GM13977 (cell line): ENCODE data around the gene ESCO1.
"Not testable (repeated sequence)": the region's sequence is repeated elsewhere in the genome, so short reads cannot be mapped to it uniquely, and the experiment has no call there.

Source experiments
- DNase-seq: peaks from one replicate; pipeline ENCODE4 v3.0.0; 2012; ENCODE audit warnings: low spot score
- CTCF ChIP-seq: IDR thresholded peaks from 2 replicates; pipeline ENCODE4 v1.5.1; 2012; ENCODE audit warnings: mild to moderate bottlenecking, control low read depth; ENCODE audit not compliant: insufficient read depth; ENCODE audit errors: extremely low read depth, missing control alignments
- in situ Hi-C: fragments of 300-500 bp; cut with MboI; formaldehyde crosslinking; loops from one replicate; pipeline ENCODE4 v1.12.0; 2022; ENCODE audit warnings: low sequenced_read_pairs, low pct_unique_long_range_greater_than_20kb, mixed read lengths, inconsistent platforms; ENCODE audit not compliant: unreplicated experiment

ESCO1 gene

GRCh38 chr18:21599585-21600525, 649 bp downstream of the ESCO1 start:
- TF ChIP-seq CTCF, result no peak
- in situ Hi-C loops, result no loop called here
- DNase-seq, result peak; percentile 66

GRCh38 chr18:21598726-21599584, 1.5 kb downstream of the ESCO1 start:
- in situ Hi-C loops, result no loop called here
- TF ChIP-seq CTCF, result no peak
- no peak for DNase-seq

- TF ChIP-seq CTCF, result no peak
- in situ Hi-C loops, result no loop called here
- DNase-seq, result no peak
These were observed 2.9 kb downstream of the ESCO1 start for GRCh38 chr18:21597620-21598019.

- in situ Hi-C loops, result no loop called here
- peak; percentile 22 for DNase-seq
- TF ChIP-seq CTCF, result peak; percentile 11
These were observed 6.8 kb downstream of the ESCO1 start for GRCh38 chr18:21593540-21594257.

- not testable (repeated sequence) for DNase-seq
These were observed 8.1 kb downstream of the ESCO1 start for GRCh38 chr18:21592361-21592760.

GRCh38 chr18:21584391-21584790, 16.1 kb downstream of the ESCO1 start:
- no peak for TF ChIP-seq CTCF
- in situ Hi-C loops, result no loop called here
- DNase-seq, result no peak

More at GRCh38 chr18:21592361-21592760, 8.1 kb downstream of the ESCO1 start:
- in situ Hi-C loops, result not testable (repeated sequence)
